Activated CD4-positive, alpha-beta T cell treated with anti-CD3 and anti-CD28 coated beads, Interleukin-2, amount 50 U/mL, for 24 hours (primary cell): Measurements from ENCODE around the gene EME1.

ENCODE experiments used
- DNase-seq, 2 donors: peaks; one replicate each; pipeline ENCODE4 v3.0.0-alpha.2; 2020; ENCODE audit warnings: low read depth in 1 of 2, low spot score in 1 of 2

The EME1 gene

DNA sequence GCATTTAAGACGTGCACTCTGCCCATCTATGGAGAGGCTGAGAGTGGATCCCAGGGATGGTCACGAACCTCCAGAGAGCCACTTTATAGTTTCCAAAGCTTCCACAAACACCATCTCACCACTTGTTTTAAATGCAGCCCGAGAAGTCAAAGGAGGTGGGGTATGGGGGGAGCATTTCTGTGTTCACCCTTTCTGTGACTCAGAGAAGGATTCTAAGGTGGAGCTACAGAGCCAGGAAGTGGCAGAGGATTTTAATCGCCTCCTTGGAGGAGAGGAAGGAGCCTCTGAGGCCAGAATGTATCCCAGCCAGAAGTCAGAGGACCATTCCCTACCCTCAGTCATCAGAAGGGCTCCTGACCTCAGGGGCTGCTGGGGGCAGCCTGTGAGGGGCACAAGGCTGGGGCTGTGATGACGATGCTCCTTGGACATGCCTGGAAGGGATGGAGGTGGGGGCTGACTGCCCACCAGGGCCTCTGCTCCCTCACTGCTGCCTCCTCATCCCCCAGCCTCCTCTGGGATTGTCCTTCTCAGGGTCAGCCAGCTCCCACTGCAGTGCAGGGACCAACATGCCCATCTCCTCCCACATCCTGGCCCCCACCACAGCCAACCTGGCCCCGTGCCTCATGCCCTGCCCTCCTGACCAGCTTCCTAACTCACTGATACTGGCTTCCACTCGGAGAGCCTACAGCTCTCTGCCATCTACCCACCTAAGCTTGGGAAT, 24.3 kb upstream of the EME1 start:
- DNase-seq = no peak

DNA sequence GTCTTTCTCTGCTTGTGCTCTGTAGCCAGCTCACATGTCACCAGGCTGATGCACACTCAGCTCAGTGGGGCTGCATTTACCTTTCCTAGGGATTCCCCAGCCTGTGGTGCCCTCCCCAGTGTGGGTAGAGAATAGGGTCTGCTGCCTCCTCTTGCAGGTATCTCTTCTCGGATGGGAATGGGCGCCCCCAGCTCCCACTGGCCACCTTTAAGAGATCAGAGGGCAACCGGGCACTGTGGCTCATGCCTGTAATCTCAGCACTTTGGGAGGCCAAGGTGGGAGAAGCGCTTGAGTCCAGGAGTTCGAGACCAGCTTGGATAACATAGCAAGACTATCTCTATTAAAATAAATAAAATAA, 23.8 kb upstream of the EME1 start:
- no peak for DNase-seq

GRCh38 chr17:50350733-50351132, 22.3 kb upstream of the EME1 start:
- no peak for DNase-seq

- no peak for DNase-seq
These were observed 20.8 kb upstream of the EME1 start for GRCh38 chr17:50352072-50352692.

DNA sequence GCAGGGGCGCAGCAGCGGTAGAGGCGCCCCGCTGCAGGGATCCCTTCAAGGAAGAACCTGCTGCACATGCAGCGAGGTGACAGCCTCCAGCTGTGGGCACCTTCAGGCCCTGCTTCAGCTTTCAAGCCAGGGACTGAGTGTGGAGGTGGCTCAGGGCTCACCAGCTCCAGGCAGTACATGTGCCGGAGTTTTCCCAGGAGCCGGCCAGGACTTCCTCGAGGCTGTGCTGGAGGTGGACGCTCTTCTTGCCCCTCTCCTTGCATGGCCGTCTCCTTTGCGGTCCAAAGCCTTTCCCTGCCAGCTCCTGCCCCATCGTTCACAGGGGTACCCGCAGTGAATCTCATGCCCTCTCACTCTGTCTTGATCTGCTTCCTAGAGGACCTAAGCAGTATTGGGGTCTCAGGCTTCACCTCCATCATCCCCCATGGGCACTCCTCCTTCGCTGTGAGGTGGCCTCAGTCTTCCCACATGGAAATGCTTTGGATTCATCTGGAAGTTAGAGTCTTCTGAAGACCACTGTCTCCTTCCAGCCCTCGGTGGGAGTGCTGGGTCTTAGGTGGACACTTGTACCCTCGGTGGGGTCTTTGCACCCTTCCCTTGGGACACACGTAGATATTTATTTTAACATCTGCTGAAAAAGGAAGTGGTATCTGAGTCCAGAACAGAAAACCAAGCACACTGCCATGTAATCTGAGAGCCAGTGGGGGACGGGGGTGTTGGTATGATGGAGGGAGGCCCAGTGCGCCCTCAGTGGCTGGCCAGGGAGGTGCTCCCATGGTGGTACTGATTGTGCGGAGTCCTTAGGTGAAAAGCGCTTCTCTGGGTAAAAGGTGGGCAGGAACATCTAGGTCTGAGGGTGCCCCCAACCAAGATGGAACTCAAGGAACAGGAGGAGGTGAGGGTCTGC, 20.1 kb upstream of the EME1 start:
- DNase-seq = no peak

DNA sequence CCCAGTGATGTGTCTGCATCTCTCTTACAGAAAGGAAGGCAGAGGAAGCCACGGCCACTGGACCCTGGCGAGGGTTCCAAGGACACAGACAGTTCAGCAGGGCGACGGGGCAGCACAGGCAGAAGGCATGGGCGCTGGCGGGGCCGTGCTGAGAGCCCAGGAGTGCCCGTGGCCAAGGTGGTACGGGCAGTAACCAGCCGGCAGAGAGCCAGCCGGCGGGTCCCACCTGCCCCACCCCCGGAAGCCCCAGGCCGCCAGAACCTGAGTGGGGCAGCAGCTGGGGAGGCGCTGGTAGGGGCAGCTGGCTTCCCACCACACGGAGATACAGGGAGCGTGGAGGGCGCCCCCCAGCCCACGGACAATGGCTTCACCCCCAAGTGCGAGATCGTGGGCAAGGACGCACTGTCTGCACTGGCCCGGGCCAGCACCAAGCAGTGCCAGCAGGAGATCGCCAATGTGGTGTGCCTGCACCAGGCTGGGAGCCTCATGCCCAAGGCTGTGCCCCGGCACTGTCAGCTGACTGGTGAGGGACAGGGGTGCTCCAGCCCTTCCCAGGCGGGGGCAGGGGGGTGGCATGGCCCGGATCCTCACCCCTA, 19.3 kb upstream of the EME1 start:
- no peak for DNase-seq

DNA sequence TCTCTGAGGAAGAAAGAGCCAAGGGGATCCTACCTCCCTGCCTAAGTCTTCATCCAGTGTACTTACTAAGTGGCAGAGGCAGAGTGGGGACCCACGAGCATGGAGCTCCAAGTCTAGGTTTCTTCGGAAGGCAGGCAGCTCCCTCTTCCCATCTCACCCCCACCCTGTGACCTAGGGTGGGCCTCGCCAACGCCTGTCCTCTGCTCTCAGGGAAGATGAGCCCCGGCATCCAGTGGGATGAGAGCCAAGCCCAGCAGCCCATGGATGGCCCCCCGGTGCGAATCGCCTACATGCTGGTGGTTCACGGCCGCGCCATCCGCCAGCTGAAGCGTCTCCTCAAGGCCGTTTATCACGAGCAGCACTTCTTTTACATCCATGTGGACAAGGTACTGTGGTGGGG, 18.8 kb upstream of the EME1 start:
- DNase-seq = no peak

- no peak for DNase-seq
These were observed 18.3 kb upstream of the EME1 start for GRCh38 chr17:50354776-50355175.

DNA sequence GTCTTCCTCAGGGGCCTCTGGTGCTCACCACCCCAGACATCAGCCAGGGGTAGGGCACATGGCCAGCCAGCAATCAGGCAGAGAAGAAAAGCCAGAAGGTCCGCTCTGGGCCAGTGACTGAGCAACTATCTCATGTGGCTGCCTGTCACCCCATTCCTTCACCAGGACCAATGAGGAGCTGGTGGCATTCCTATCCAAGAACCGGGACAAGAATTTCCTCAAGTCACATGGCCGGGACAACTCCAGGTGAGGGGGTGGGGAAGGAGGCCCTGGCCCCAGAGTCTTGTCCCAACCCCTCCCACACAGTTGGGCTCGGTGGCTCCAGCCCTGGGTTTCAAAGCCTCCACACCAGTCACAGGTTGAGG, 17.7 kb upstream of the EME1 start:
- DNase-seq = no peak

DNA sequence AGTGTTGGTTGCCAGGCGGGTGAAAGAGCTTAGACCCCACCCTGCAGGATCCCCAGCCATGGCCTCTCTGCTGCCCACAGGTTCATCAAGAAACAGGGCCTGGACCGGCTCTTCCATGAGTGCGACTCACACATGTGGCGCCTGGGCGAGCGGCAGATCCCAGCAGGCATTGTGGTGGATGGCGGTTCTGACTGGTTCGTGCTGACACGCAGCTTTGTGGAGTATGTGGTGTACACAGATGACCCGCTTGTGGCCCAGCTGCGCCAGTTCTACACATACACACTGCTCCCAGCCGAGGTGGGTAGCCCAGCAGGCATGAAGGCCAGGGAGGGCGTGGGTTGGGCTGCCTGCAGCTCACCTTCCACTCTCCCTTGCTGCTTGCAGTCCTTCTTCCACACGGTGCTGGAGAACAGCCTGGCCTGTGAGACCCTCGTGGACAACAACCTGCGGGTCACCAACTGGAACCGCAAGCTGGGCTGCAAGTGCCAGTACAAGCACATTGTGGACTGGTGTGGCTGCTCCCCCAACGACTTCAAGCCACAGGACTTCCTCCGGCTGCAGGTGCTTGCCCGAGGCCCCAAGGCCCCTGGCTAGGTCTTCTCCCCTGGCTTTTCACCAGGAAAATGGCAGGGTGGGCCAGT, 17.2 kb upstream of the EME1 start:
- DNase-seq = no peak

DNA sequence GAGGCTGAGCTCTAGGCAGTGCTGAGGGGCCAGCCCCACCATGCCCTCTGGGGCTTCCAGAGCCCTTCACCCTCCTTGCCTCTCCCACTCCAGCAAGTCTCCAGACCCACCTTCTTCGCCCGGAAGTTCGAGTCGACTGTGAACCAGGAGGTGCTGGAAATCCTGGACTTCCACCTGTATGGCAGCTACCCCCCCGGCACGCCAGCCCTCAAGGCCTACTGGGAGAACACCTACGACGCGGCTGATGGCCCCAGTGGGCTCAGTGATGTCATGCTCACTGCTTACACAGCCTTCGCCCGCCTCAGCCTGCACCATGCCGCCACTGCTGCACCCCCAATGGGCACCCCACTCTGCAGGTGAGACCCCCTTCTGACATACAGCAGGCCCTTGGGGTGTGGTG, 16.6 kb upstream of the EME1 start:
- DNase-seq = no peak

DNA sequence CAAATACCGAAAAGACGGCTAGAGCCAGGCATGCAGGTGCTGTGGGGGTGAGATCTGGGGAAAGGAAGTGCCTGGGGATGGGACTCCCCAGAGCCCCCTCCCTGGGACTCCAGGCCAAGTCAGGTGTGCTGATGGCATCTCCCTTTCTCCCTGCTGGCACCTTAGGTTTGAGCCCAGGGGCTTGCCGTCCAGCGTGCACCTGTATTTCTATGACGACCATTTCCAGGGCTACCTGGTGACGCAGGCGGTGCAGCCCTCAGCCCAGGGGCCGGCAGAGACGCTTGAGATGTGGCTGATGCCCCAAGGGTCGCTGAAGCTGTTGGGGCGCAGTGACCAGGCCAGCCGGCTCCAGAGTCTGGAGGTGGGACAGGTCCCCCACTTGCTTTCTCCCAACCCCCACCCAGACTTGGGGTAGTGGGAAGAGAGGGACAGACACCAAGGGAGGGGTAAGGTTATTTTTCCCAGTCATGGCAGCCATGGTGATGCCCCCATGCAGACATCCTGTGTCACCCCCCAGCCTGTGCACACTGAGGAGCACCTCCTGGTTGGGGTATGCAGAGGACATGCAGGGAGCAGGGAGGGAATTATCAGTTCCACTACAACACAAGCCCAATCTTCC, 16.0 kb upstream of the EME1 start:
- DNase-seq = no peak

- DNase-seq = no peak
These were observed 14.9 kb upstream of the EME1 start for GRCh38 chr17:50358177-50358576.

- no peak for DNase-seq
These were observed 13.9 kb upstream of the EME1 start for GRCh38 chr17:50359005-50359699.

- no peak for DNase-seq
These were observed 13.0 kb upstream of the EME1 start for GRCh38 chr17:50359998-50360461.

GRCh38 chr17:50360486-50361115, 12.4 kb upstream of the EME1 start:
- DNase-seq = no peak

GRCh38 chr17:50361561-50362480, 11.2 kb upstream of the EME1 start:
- DNase-seq = peak in 1 of 2 donors; percentile 51

GRCh38 chr17:50362661-50363060, 10.4 kb upstream of the EME1 start:
- DNase-seq = no peak
